HG02852 (cell line): Measurements from ENCODE around the gene TJP3.
A peak's percentile ranks its signal among the peaks of the same experiment; 100 is the strongest.

ENCODE experiments used
- ATAC-seq: cut with Tn5 transposase; IDR thresholded peaks from one replicate; pipeline ENCODE4 v1.9.1; 2021; ENCODE audit warnings: mild to moderate bottlenecking, moderate library complexity; ENCODE audit not compliant: unreplicated experiment

TJP3 gene

GRCh38 chr19:3690551-3691371 is 17.4 kb upstream of the TJP3 start:
- ATAC-seq = no peak

GRCh38 chr19:3691372-3691716 is 16.8 kb upstream of the TJP3 start:
- no peak for ATAC-seq

GRCh38 chr19:3691726-3692125 is 16.5 kb upstream of the TJP3 start:
- no peak for ATAC-seq

- ATAC-seq = no peak
Observed at GRCh38 chr19:3692141-3693024, 15.8 kb upstream of the TJP3 start.

- no peak for ATAC-seq
Observed at GRCh38 chr19:3693025-3693925, 14.9 kb upstream of the TJP3 start.

GRCh38 chr19:3694361-3695123 is 13.6 kb upstream of the TJP3 start:
- no peak for ATAC-seq

- no peak for ATAC-seq
Observed at GRCh38 chr19:3695124-3695733, 13.0 kb upstream of the TJP3 start.

GRCh38 chr19:3695986-3696659 is 12.1 kb upstream of the TJP3 start:
- ATAC-seq = no peak

- ATAC-seq = no peak
Observed at GRCh38 chr19:3696660-3696995, 11.6 kb upstream of the TJP3 start.

- ATAC-seq = no peak
Observed at GRCh38 chr19:3697094-3697493, 11.1 kb upstream of the TJP3 start.

- ATAC-seq = no peak
Observed at GRCh38 chr19:3697671-3698385, 10.4 kb upstream of the TJP3 start.

GRCh38 chr19:3698386-3698950 is 9.7 kb upstream of the TJP3 start:
- no peak for ATAC-seq

GRCh38 chr19:3698974-3699740 is 9.0 kb upstream of the TJP3 start:
- no peak for ATAC-seq

- no peak for ATAC-seq
Observed at GRCh38 chr19:3699741-3700241, 8.4 kb upstream of the TJP3 start.

GRCh38 chr19:3700242-3701032 is 7.7 kb upstream of the TJP3 start, which contains the start of gene PIP5K1C:
TSS of gene PIP5K1C (minus strand) at chr19:3700468. CDS start at chr19:3700390, 78 bp downstream.
- ATAC-seq = peak; percentile 81

- no peak for ATAC-seq
Observed at GRCh38 chr19:3701200-3701599, 7.0 kb upstream of the TJP3 start.

- ATAC-seq = no peak
Observed at GRCh38 chr19:3707868-3708206, 347 bp upstream of the TJP3 start.
